GM18505 (cell line): Measurements from ENCODE around the gene FBXL17.

Source experiments
- ATAC-seq: cut with Tn5 transposase; IDR thresholded peaks from one replicate; pipeline ENCODE4 v1.9.1; 2021; ENCODE audit not compliant: unreplicated experiment
- POLR2A ChIP-seq: IDR thresholded peaks from 4 replicates; pipeline ENCODE4 v1.6.1; 2011; ENCODE audit warnings: borderline replicate concordance; ENCODE audit not compliant: insufficient read depth, insufficient read length; ENCODE audit errors: extremely low read depth

FBXL17 gene

GRCh38 chr5:107864793-107865192, 517.1 kb downstream of the FBXL17 start:
- no peak for TF ChIP-seq POLR2A

GRCh38 chr5:107863125-107863524, 518.8 kb downstream of the FBXL17 start:
- no peak for TF ChIP-seq POLR2A
- no peak for ATAC-seq

More at GRCh38 chr5:107864793-107865192, 517.1 kb downstream of the FBXL17 start:
- no peak for ATAC-seq

DNA sequence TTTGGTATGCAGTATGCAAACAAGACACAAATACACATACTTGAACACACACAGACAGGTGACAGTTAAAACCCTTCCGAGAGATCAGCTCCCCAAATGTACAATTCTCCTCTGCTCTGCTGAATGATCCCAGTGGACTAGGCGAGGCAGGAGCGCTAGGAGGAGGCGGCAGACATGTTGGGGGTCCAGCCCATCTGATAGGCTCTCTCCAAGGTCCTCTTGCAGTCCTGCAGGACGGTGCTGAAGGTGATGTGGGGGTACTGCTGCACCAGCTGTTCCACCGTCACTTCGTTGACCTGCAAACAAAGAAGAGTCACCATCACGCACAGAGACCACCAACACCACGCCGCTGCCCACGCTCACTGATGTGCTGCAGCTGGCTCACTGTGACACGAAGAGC, 520.3 kb downstream of the FBXL17 start:
- TF ChIP-seq POLR2A: no peak
- ATAC-seq: no peak

- TF ChIP-seq POLR2A: no peak
- ATAC-seq: no peak
Observed at GRCh38 chr5:107860044-107860443, 521.9 kb downstream of the FBXL17 start.

GRCh38 chr5:107858788-107859187, 523.1 kb downstream of the FBXL17 start:
- ATAC-seq: no peak
- TF ChIP-seq POLR2A: no peak

- no peak for ATAC-seq
- TF ChIP-seq POLR2A: no peak
Observed at GRCh38 chr5:107858324-107858723, 523.6 kb downstream of the FBXL17 start.

DNA sequence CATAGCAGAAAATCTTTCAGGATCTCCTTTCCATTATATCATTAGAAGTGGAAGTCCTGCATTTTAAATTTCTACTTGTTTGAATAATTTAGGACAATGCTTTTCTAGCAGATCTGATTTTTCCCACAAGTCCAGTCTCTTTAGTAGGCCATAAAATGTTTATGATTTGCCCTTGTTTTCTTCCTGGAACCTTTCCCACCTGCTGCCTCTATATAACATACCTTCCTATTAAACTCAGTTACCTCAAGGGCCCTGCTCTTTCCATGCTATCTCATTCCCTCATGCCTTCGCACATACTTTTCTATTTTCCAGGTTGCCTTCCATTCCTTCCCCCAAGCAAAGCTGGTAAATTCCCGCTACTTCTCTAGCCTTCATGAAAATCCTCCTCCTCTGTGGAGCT, 524.1 kb downstream of the FBXL17 start:
- TF ChIP-seq POLR2A: no peak
- no peak for ATAC-seq

GRCh38 chr5:107855171-107855570, 526.7 kb downstream of the FBXL17 start:
- no peak for ATAC-seq
- TF ChIP-seq POLR2A: no peak

- ATAC-seq: no peak
- no peak for TF ChIP-seq POLR2A
Observed at GRCh38 chr5:107853696-107854095, 528.2 kb downstream of the FBXL17 start.

DNA sequence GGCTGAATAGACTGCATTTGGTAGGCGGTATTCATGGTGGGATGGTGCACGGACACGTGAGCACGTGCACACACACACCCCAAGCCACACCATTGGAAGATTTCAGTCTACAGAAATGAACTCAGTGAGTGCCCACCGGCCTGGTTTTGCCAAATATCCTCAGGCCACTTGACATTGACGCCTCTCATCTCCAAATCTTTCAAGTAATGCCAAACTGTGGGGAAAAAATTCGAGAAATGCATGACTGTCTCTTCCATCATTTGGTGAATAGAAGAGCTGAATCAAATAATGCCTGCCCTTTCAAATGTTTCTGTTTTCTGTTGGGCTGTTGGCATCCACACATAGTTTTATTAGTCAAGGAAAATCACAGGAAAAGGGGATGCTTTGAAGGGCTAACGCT, 528.9 kb downstream of the FBXL17 start:
- no peak for TF ChIP-seq POLR2A
- ATAC-seq: no peak

DNA sequence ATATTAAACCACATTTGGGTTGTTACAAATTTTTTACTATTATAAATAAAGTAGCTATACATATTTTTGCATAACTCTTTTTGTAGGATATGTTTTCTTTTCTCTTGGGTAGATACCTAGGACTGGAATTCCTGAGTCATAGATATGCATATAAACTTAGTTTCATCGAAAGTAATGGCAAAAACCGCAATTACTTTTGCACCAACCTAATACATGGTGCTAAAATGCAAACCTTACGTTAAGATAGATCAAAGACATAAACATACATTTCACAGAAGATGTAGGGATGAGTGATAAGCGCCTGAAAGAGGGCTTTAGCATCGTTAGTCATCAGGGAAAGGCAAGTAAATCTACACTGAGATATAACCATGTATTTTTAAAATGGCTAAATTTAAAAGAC, 532.8 kb downstream of the FBXL17 start:
- ATAC-seq: no peak
- TF ChIP-seq POLR2A: no peak

DNA sequence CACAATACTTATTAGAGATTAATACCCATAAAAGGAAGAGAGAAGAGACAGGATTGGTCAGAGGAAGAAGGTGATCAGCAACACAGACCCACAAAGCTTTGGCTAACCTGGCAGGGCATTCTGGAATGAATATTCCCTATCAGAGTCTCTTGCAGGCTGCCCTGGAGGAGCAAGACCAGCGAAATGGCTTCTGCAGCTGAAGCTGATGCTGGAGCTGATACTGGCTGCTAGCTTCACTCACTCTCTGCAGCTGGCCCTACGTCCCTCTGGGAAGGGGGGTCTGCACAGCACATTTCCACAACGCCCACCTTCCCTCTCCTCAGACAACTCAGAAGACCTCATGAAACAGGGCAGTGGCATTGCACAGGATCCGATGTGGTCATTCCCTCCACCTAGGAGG, 541.3 kb downstream of the FBXL17 start:
- ATAC-seq: no peak
- TF ChIP-seq POLR2A: no peak

DNA sequence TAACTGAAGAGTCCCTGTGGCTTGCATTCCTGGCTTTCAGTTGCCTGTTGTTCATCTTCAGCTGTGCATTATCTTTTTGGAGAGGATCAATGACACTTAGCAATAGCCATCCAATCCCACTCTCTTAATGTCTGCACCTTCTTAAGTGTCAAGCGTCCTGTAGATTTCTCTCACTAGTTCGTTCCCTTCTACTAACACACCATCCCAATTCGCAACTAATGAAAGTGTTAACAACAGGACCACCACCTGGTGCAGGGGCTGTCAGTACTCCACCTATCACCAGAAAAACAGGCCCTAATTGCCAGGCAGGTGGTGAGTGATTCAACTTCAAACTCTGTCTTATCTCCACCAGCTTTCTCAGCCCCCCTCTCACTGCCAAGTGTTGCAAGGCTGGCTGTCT, 541.7 kb downstream of the FBXL17 start:
- TF ChIP-seq POLR2A: no peak
- ATAC-seq: no peak

- no peak for TF ChIP-seq POLR2A
- ATAC-seq: no peak
Observed at GRCh38 chr5:107835096-107835495, 546.8 kb downstream of the FBXL17 start.

DNA sequence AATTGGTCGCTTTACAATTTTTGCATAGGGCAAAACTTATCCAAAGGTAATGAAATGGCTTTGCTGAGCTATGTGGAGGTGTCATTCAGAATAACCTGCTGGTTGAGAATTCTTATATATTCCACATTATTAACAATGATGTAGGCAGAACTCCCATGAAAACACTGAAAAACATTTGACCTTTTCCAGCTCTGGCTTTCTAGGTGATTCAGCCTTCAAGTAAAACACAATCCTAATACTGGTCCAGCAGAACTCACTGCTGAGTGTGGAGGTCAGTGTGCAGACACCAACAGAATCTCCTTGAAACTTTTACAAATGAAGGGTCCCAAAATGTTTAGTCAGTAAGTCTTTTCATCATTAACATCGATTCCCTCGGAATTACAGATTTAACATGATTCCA, 549.2 kb downstream of the FBXL17 start:
- TF ChIP-seq POLR2A: no peak
- no peak for ATAC-seq

DNA sequence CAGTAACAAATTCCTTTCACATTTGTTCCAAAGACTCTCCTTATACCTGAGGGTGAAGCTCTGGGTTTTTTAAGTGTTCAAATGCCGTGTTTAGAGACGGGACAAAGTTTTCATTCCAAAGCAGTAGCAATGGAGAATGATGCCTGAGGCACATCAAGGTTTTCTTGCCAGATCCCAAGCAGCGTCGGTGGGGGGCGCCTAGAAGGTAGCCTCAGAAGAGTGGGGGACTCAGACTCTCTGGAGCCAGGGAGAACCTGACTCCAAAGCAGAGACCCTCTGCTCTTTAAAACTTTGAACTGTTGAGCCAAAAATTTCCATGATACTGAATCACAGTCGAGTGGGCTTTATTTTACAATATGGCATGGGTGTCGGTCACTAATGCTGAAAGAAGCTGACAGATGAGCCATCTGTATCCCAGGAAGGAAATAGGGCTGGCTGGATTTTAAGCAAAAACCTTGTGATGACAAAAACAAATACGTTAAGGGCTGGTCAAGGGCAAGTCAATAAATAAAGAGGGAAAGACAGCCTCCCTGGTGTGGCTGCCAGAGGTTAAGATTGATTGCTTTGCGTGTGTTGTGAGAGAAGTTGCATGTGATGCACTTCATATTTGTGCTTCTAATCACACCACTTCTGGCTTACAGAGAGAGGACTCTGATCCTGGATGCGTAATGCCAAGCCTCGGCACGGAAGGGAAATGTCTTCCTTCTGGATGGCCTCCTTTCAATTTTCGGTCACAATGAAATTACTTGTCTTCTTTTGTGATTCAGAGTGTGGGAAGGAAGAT, 550.1 kb downstream of the FBXL17 start:
- ATAC-seq: no peak
- TF ChIP-seq POLR2A: no peak

GRCh38 chr5:107830750-107831149, 551.1 kb downstream of the FBXL17 start:
- no peak for TF ChIP-seq POLR2A
- ATAC-seq: no peak
